Hepatocyte (in vitro differentiated cells): ENCODE results near the gene USP20. TPM values are rescaled to one million over a fixed set of nuclear protein-coding genes. Genes with fewer than 3 reads are reported as not detected.

Experiments
- DNase-seq: peaks from one replicate; pipeline ENCODE4 v3.0.0-alpha.2; 2016; ENCODE audit warnings: low spot score
- H2AFZ ChIP-seq: fragments of 200-600 bp; sonication (generic); 2 replicates; pipeline ENCODE4 v1.6.0; 2016; ENCODE audit warnings: antibody characterized with exemption, mild to moderate bottlenecking
- H3K27ac ChIP-seq: fragments of 200-600 bp; sonication (generic); 2 replicates; pipeline ENCODE4 v1.5.1; 2016; ENCODE audit warnings: mild to moderate bottlenecking
- H3K27me3 ChIP-seq: fragments of 200-600 bp; sonication (generic); 2 replicates; pipeline ENCODE4 v1.6.1; 2016
- H3K36me3 ChIP-seq: fragments of 200-600 bp; sonication (generic); replicated peaks from 2 replicates; pipeline ENCODE4 v1.5.1; 2016; ENCODE audit warnings: low read depth; ENCODE audit not compliant: insufficient read depth
- H3K4me1 ChIP-seq: fragments of 200-600 bp; sonication (generic); 2 replicates; pipeline ENCODE4 v1.5.1; 2016; ENCODE audit warnings: mild to moderate bottlenecking, moderate library complexity; ENCODE audit not compliant: insufficient read depth
- H3K4me2 ChIP-seq: fragments of 200-600 bp; sonication (generic); 2 replicates; pipeline ENCODE4 v1.6.0; 2016
- H3K4me3 ChIP-seq: fragments of 200-600 bp; sonication (generic); 2 replicates; pipeline ENCODE4 v1.5.1; 2016; ENCODE audit warnings: mild to moderate bottlenecking
- H3K79me2 ChIP-seq: fragments of 200-600 bp; sonication (generic); 2 replicates; pipeline ENCODE4 v1.6.0; 2017; ENCODE audit warnings: mild to moderate bottlenecking
- H3K9me2 ChIP-seq: fragments of 200-600 bp; sonication (generic); replicated peaks from 2 replicates; pipeline ENCODE4 v1.6.0; 2017; ENCODE audit warnings: mild to moderate bottlenecking; ENCODE audit not compliant: insufficient read depth
- H3K9me3 ChIP-seq: fragments of 200-600 bp; sonication (generic); 2 replicates; pipeline ENCODE4 v1.5.1; 2016; ENCODE audit warnings: low read depth, mild to moderate bottlenecking
- H4K20me1 ChIP-seq: fragments of 200-600 bp; sonication (generic); 2 replicates; pipeline ENCODE4 v1.6.0; 2016; ENCODE audit warnings: mild to moderate bottlenecking; ENCODE audit not compliant: insufficient read depth, poor library complexity, severe bottlenecking
- CTCF ChIP-seq: fragments of 200-600 bp; sonication (generic); IDR thresholded peaks from 2 replicates; pipeline ENCODE4 v1.5.1; 2016; ENCODE audit warnings: antibody characterized with exemption, mild to moderate bottlenecking; ENCODE audit not compliant: poor library complexity
- EZH2 ChIP-seq: fragments of 200-600 bp; sonication (generic); IDR thresholded peaks from 2 replicates; pipeline ENCODE4 v1.6.1; 2016; ENCODE audit warnings: antibody characterized with exemption, mild to moderate bottlenecking, borderline replicate concordance
- EZH2phosphoT487 ChIP-seq: fragments of 200-600 bp; sonication (generic); IDR thresholded peaks from one replicate; pipeline ENCODE4 v1.6.1; 2018; ENCODE audit warnings: antibody characterized with exemption, mild to moderate bottlenecking, low read depth, moderate library complexity; ENCODE audit not compliant: unreplicated experiment, severe bottlenecking
- WGBS: methylation state at CpG from one replicate; pipeline ENCODE4 v1.1.6; 2016; ENCODE audit warnings: low lambda C conversion rate; ENCODE audit errors: missing lambda C conversion rate; 5-methylcytosine and 5-hydroxymethylcytosine counted together
- polyA plus RNA-seq: library from polyadenylated mRNA; unstranded; fragments of >200 nt; fragmentation: Nextera tagmentation; extraction: Ambion mirVana; gene quantifications from 2 replicates; pipeline ENCODE4 v1.2.1, GENCODE V29; 2016
- total RNA-seq: library from RNA; depleted of rRNA; stranded (reverse); fragments of >200 nt; gene quantifications from 2 replicates; pipeline ENCODE4 v1.2.3, GENCODE V29; 2014

USP20 gene
- total and polyA plus RNA-seq, 2 experiments from 2014 or later: 10.6 to 29.0 TPM

GRCh38 chr9:129874261-129875101 lies 39.2 kb downstream of the USP20 start:
- Histone ChIP-seq H3K9me2 (no peaks in the 10 kb centered on the region), H3K27ac (no peak overlapping the region), H3K79me2 (no peaks in the 10 kb centered on the region), H3K9me3 (no peaks in the 10 kb centered on the region), H3K4me3 (no peak overlapping the region), H3K4me1 (no peaks in the 10 kb centered on the region), H2AFZ (no peak overlapping the region), H3K4me2 (no peak overlapping the region), H4K20me1 (no peaks in the 10 kb centered on the region), H3K36me3 (no peaks in the 10 kb centered on the region), H3K27me3 (no peaks in the 10 kb centered on the region)
- DNase-seq: no peak
- TF ChIP-seq CTCF (no peak), EZH2phosphoT487 (no peak), EZH2 (no peak)
- 96% methylated on average over 31 of the region's 38 CpGs for WGBS

- Histone ChIP-seq H2AFZ (no peak overlapping the region), H3K36me3 (no peaks in the 10 kb centered on the region), H3K27ac (no peak overlapping the region), H4K20me1 (no peaks in the 10 kb centered on the region), H3K4me3 (no peak overlapping the region), H3K4me1 (no peaks in the 10 kb centered on the region), H3K9me2 (no peaks in the 10 kb centered on the region), H3K4me2 (no peak overlapping the region), H3K27me3 (no peaks in the 10 kb centered on the region), H3K9me3 (no peaks in the 10 kb centered on the region), H3K79me2 (no peaks in the 10 kb centered on the region)
- 85% methylated on average over 23 of the region's 23 CpGs for WGBS
- TF ChIP-seq EZH2: no peak
- no peak for TF ChIP-seq CTCF
- no peak for TF ChIP-seq EZH2phosphoT487
- no peak for DNase-seq
Observed at GRCh38 chr9:129875181-129875611, 39.9 kb downstream of the USP20 start.

- WGBS: 98% methylated on average over 27 of the region's 27 CpGs
- no peaks in the 10 kb centered on the region for H3K9me2 ChIP-seq
- no peak for TF ChIP-seq EZH2
- TF ChIP-seq EZH2phosphoT487: no peak
- TF ChIP-seq CTCF: no peak
- no peak overlapping the region for H3K4me2 ChIP-seq
- no peak overlapping the region for H3K27ac ChIP-seq
- no peak overlapping the region for H3K4me3 ChIP-seq
- no peaks in the 10 kb centered on the region for H3K4me1 ChIP-seq
- H2AFZ ChIP-seq: no peak overlapping the region
- no peak for DNase-seq
- H3K79me2 ChIP-seq: no peaks in the 10 kb centered on the region
- no peaks in the 10 kb centered on the region for H3K36me3 ChIP-seq
- H3K9me3 ChIP-seq: no peaks in the 10 kb centered on the region
- no peaks in the 10 kb centered on the region for H3K27me3 ChIP-seq
- H4K20me1 ChIP-seq: no peaks in the 10 kb centered on the region
Observed at GRCh38 chr9:129875687-129876395, 40.6 kb downstream of the USP20 start.
